ENCODE measurements around the gene MUSTN1.

MUSTN1 gene

GRCh38 chr3:52851348-52851747 is 16.5 kb upstream of the MUSTN1 start:
- peak; percentile 45 for DNase-seq (ENCODE audit: low spot score)

- no peak for DNase-seq (ENCODE audit: low spot score)
Observed at GRCh38 chr3:52849656-52850055, 14.8 kb upstream of the MUSTN1 start.

GRCh38 chr3:52848617-52849016 is 13.8 kb upstream of the MUSTN1 start:
- DNase-seq (ENCODE audit: low spot score), result peak; percentile 68

DNA sequence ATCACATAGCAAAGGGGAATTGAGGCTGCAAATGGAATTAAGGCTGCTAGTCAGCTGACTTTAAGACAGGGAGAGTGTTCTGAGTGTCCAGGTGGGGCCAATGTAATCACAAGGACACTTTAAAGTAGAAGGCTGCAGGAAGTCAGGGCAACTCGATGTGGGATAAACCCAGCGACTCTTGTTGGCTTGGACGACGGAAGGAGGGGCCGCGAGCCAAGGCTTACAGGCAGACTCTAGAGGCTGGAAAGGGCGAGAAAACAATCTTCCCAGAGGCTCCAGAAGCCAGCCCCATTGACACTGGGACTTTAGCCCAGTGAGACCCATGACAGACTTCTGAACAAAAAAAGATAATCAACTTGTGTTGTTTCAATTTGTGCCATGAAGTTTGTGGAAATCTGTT is 12.9 kb upstream of the MUSTN1 start:
- no peak for DNase-seq (ENCODE audit: low spot score)

DNA sequence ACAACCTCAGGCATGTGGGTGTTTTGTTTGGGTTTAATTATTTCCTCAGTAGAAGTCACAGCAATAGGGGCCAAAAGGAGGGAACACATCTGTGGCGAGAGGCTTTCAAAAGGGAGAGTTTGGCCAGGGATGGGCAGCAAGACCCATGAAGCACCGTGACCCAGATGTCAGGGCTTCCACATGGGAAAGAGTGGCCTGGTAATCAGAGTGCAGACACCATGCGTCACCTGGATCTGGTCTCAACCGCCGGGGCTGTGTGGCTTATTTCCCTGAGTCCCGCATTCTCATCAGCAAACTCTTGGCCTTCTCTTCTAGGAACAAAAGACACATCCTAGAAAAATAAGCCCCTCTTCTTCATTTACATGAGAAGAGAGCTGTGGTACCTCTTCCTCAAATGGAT is 12.4 kb upstream of the MUSTN1 start:
- DNase-seq (ENCODE audit: low spot score), result no peak

- no peak for DNase-seq (ENCODE audit: low spot score)
Observed at GRCh38 chr3:52846432-52846965, 11.7 kb upstream of the MUSTN1 start.

- DNase-seq (ENCODE audit: low spot score), result peak; percentile 48
Observed at GRCh38 chr3:52845691-52846431, 11.0 kb upstream of the MUSTN1 start.

DNA sequence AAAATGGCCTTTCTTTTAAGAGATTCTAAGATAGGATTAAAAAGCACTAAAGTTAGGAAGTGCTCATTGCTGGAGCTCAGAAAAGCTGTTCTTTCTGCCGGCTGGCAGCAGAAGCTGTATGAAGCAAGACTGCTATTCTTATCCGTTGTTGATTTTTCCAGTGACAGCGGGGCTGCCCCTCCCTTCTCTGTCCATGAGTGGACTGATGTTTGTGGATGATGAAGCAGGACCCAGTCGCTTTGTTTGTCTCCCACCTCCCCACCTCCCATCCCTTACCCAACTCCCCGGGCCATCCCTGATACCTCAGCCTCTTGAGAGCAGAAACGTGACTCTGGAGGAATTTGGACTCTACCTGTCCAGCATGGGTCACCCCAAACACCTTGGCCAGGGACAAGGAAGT is 10.3 kb upstream of the MUSTN1 start:
- peak; percentile 79 for DNase-seq (ENCODE audit: low spot score)

GRCh38 chr3:52844290-52844975 is 9.6 kb upstream of the MUSTN1 start:
- DNase-seq (ENCODE audit: low spot score), result no peak

- no peak for DNase-seq (ENCODE audit: low spot score)
Observed at GRCh38 chr3:52843881-52844280, 9.1 kb upstream of the MUSTN1 start.

DNA sequence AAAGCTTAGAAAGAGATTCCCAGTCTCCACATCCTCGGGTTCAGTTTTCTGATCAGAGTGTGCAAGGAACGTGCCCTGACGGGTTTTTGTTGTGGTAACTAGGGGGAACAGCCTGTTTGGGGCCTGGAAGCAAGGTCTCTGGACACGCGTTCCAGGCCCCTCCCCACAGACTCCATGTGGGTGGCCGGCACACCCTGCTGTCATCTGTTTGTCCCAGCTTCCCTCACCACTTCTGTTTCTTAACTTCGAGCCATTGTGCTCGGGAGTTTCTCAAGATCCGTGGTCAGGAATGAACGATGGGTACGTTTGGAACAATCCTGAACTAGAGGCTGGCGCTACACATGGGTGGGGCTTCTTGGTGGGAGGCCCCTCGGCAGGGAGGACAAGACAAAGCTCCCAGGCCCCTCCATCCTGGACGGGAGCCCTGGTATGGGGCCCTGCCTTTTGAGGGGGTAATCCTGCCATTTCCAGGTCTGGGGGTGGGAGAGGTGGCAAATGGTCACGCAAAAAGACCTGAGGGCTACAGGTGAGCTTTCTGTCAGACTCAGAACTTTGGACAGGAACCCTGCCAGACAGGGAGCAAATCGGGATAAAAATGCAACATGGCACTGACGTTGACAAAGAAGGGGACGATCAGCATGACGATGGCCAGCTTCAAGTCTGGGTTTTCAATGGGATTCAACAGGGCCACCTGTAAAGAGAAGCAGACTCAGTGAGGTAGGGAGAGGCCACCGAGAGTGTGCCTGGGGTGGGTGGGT is 8.5 kb upstream of the MUSTN1 start:
- DNase-seq (ENCODE audit: low spot score), result no peak

DNA sequence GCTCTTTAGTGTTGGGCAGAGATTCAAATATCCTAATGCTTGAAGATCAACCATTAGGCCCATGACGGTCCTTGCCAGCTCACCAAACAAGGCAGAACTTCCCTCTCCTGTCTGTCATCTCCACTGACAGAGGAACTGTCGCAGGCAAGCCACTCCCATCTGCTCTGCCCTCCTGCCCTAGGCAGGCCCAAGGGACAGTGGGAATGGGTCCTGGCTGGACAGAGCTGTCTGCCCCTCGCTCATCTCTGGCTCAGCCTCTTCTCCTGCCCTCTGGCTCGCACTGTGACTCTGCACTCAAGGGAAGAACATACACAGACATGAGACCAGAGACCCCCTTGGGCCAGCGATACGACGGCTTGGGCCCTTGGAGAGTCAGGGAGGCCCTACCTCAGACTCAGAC is 7.6 kb upstream of the MUSTN1 start:
- DNase-seq (ENCODE audit: low spot score), result no peak

DNA sequence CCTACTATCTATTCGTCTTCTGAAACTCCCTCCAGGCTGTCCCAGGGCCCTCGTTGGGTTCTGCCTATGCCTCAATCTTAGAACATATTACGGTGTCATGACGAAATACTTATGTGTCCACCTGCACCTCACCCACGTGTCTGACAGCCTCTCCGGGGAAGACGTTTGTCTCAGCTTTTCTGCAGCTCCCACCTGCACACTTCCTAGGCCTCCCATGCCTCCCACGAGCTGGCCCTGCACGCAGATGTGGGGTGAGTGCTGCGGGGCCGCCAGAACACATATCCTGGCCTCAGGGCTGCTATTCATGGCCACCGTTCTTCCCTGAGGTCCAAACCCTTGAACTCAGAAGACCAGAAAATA is 7.1 kb upstream of the MUSTN1 start:
- no peak for DNase-seq (ENCODE audit: low spot score)

DNA sequence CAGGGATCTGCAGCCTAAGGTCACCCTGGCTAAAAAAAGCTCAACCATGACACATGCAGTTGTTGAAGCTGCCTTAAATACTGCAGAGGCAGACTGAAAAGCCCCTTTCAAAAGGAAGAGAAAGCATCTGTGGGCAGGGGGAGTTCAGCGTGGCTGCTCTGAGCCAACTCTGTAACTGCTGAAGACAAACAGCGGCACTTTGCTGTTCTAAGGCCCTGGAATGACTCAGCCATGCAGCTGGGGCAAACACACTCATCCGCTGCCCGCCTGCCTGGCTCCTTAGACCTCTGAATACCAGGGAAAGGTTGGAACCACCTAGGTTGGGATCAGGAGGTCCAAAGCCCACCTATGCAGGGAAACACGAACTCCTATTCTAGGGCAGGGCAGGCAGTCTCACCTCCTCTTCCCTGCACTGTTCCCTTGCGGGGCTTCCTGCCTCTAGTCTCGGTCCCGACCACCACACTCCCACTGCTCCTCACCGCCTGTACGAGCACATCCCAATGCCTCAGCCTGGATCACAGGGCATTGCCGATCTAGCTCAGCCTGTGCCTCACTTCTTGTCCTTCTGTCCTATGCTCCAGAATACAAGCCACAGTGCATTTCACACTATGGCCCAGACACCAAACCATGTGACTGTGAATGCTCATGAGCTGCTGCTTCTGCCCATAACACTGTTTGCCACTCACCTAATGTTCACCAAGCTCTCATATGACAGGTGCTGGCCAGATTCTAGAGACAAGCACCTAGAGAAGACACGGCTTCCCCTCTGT is 6.6 kb upstream of the MUSTN1 start:
- no peak for DNase-seq (ENCODE audit: low spot score)

- no peak for DNase-seq (ENCODE audit: low spot score)
Observed at GRCh38 chr3:52839892-52840545, 5.2 kb upstream of the MUSTN1 start.

DNA sequence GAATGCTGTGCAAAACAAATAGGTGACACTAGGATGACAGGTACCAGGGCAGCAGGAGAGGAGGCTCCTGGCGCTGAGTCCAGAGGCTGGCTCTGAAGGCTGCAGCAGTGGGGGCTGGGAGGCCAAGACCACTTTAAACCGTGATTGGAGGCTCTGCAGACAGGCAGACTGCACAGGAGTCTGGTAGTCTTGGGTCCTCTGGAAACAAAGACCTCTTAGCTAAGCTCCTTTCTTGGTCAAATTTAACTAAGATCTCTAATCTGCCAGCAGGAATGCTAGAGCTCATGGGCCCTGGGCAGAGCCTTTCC is 4.4 kb upstream of the MUSTN1 start:
- no peak for DNase-seq (ENCODE audit: low spot score)

DNA sequence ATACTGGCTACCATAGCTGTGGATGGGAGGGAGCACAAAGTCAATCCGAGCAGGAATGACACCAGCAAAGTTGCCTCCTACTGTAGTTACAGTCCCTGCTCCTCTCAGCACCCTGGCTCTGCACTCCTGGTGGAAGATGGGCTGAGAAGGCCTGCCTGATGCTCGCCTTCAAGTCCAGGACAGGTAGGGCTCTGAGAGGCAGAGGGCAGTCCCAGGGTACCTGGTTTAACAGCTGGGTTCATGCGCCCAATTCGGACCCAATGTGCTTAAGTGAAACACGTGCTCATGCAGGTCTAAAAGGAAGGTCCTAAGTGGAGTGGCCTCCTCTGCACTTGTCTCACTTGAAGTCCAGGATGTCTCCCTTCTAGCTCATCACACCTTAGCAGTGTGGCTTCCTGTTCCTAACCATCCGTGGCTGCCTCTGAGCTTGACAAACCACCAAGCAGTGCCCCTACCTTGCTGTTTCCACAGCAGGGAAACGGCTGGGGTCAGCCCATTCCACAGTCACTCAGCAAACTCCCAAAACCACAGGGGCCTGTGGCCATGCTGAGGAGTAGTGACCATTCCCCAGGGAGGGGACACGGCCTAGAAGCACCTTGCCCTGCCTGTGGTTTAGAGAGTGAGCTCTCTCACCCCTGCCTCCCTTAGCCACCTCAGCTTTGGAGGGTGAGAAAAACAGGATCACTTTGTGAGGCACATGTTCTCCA is 3.9 kb upstream of the MUSTN1 start:
- DNase-seq (ENCODE audit: low spot score), result no peak

DNA sequence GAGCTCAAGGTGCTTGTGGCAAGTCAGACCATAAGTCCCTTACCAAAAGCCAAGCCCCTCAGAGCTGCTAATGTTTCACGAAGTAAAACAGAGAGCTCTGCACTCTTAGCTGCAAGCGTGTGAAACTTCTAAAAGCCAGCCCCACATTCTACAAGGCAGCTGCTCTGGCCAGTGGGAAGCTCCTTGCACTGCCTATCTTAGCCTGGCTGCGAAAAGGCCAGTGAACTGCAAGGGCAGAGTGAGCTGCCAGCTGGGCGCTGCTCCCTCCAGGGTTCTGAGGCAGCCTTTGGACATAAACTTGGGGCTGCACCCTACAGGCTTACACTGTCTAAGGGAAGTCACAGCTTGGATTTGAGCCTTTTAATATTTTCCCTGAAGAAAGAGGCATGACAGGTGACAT is 2.2 kb upstream of the MUSTN1 start:
- no peak for DNase-seq (ENCODE audit: low spot score)

GRCh38 chr3:52836471-52836845 is 1.6 kb upstream of the MUSTN1 start:
- no peak for DNase-seq (ENCODE audit: low spot score)

GRCh38 chr3:52835766-52836470 is 1.1 kb upstream of the MUSTN1 start:
- DNase-seq (ENCODE audit: low spot score), result no peak

GRCh38 chr3:52833202-52833601 is 1.6 kb downstream of the MUSTN1 start:
- DNase-seq (ENCODE audit: low spot score), result no peak
